Thyroid gland (tissue), 4 donors: ENCODE results near the gene ZMPSTE24.

Experiments used
- POLR2A ChIP-seq, 2 donors: fragments of 450-650 bp; IDR thresholded peaks; one replicate each; pipeline ENCODE4 v1.6.1; 2017; ENCODE audit warnings: antibody characterized with exemption in 2 of 2, mild to moderate bottlenecking in 2 of 2, moderate library complexity in 1 of 2
- TF ChIP-seq, protein P1 (sequence below), 6 experiments: fragments of 200-600 bp in 3 of 6; fragments of 450-650 bp in 3 of 6; sonication (generic) in 3 of 6; IDR thresholded peaks; one replicate each; pipeline ENCODE4 v1.5.1; 2016 to 2019; ENCODE audit warnings: antibody characterized with exemption in 6 of 6, mild to moderate bottlenecking in 2 of 6, inconsistent platforms in 1 of 6, moderate library complexity in 1 of 6

DNA sequence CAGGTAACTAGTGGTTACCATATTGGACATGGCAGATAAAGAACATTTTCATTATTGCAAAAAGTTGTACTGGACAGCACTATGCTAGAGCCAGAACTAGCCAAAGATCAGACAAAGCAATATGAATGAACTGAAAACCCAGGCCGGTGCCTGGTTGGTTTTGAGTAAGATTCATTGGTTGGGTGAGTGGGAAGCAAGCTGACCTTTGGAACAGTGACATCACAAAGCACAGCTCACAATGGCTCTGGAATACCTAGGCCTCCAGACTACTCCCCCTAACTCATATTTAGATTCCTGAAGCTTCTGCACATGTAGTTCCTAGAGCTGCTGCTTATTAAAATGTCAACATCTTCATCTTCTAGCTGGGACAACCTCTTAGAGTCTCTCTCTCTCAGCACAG lies 10.4 kb upstream of the ZMPSTE24 start, which contains the start of gene TMCO2:
- TF ChIP-seq POLR2A (IDR thresholded peaks at IDR 0.05), result no peak
- TF ChIP-seq, protein P1, sequence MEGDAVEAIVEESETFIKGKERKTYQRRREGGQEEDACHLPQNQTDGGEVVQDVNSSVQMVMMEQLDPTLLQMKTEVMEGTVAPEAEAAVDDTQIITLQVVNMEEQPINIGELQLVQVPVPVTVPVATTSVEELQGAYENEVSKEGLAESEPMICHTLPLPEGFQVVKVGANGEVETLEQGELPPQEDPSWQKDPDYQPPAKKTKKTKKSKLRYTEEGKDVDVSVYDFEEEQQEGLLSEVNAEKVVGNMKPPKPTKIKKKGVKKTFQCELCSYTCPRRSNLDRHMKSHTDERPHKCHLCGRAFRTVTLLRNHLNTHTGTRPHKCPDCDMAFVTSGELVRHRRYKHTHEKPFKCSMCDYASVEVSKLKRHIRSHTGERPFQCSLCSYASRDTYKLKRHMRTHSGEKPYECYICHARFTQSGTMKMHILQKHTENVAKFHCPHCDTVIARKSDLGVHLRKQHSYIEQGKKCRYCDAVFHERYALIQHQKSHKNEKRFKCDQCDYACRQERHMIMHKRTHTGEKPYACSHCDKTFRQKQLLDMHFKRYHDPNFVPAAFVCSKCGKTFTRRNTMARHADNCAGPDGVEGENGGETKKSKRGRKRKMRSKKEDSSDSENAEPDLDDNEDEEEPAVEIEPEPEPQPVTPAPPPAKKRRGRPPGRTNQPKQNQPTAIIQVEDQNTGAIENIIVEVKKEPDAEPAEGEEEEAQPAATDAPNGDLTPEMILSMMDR (IDR thresholded peaks at IDR 0.05), result no peak
